Right lobe of liver (tissue), 6 donors: ENCODE measurements around the gene FBXO9. TPM values are rescaled to one million over a fixed set of nuclear protein-coding genes. Genes with fewer than 3 reads are reported as not detected.
A peak's percentile ranks its signal among the peaks of the same experiment; 100 is the strongest.
"Not testable (repeated sequence)": the region's sequence is repeated elsewhere in the genome, so short reads cannot be mapped to it uniquely, and the experiment has no call there.

Experiments used
- ATAC-seq, 4 donors: fragments of 200-7000 bp; cut with Tn5 transposase; one replicate each; pipeline ENCODE4 v1.9.1; 2020; ENCODE audit warnings: mild to moderate bottlenecking in 4 of 4, moderate library complexity in 4 of 4
- DNase-seq, 3 donors: peaks; one replicate each; pipeline ENCODE4 v3.0.0-alpha.2; 2020
- H3K27ac ChIP-seq, 3 donors: fragments of 200-600 bp; one replicate each; pipeline ENCODE4 v1.8.0; 2022
- H3K27me3 ChIP-seq, 2 donors: fragments of 200-600 bp; one replicate each; pipeline ENCODE4 v1.8.0; 2022
- H3K36me3 ChIP-seq, 4 donors: fragments of 200-600 bp; sonication (generic) in 1 of 4; one replicate each; pipeline versions ENCODE4 v1.5.1 to v1.8.0; 2017 to 2022; ENCODE audit warnings: control low read depth in 1 of 4
- H3K4me1 ChIP-seq, 4 donors: fragments of 200-600 bp; sonication (generic) in 1 of 4; one replicate each; pipeline versions ENCODE4 v1.5.1 to v1.8.0; 2017 to 2022; ENCODE audit warnings: control low read depth in 1 of 4
- H3K4me3 ChIP-seq, 3 donors: fragments of 200-600 bp; one replicate each; pipeline ENCODE4 v1.8.0; 2022
- H3K9me3 ChIP-seq, 4 donors: fragments of 200-600 bp; sonication (generic) in 1 of 4; one replicate each; pipeline versions ENCODE4 v1.5.1 to v1.8.0; 2017 to 2022; ENCODE audit warnings: control low read depth in 1 of 4
- CTCF ChIP-seq, 4 donors: fragments of 200-600 bp in 3 of 4; fragments of 450-650 bp in 1 of 4; IDR thresholded peaks; one replicate each; pipeline versions ENCODE4 v1.5.1 to v1.8.0; 2016 to 2022; ENCODE audit warnings: antibody characterized with exemption in 4 of 4, mild to moderate bottlenecking in 2 of 4
- POLR2A ChIP-seq: fragments of 450-650 bp; IDR thresholded peaks from one replicate; pipeline ENCODE4 v1.6.1; 2017; ENCODE audit warnings: antibody characterized with exemption, mild to moderate bottlenecking
- WGBS: methylation state at CpG from one replicate; pipeline ENCODE4 v1.1.6; 2018; ENCODE audit warnings: low coverage, low lambda C conversion rate; ENCODE audit not compliant: insufficient coverage; ENCODE audit errors: missing lambda C conversion rate; 5-methylcytosine and 5-hydroxymethylcytosine counted together
- intact Hi-C, 2 donors: fragments of 100-400 bp; cut with DNase I; formaldehyde crosslinking; loops; one replicate each; pipeline versions ENCODE4 v1.11.2 to v1.14.1; 2022
- total RNA-seq, 6 experiments: library from RNA; depleted of rRNA in 2 of 6; stranded (reverse); fragments of >200 nt in 2 of 6; fragmentation: NEBNext Ultra II Directional in 3 of 6; extraction: Animal tissue kit (Norgen Biotek cat#: 25700) in 3 of 6; gene quantifications; one replicate each; pipeline versions ENCODE4 v1.1.0 to v1.2.4, GENCODE V29; 2016 to 2023
- donor health status: DM: no; HTN: yes; CAD: no.
- donor health status: DM: no; HTN: no; CAD: no.
- donor health status: DM: no; HTN: no; CAD: no.
- donor health status: DM: no; HTN: yes; CAD: no.
- donor health status: DM: no; HTN: yes; CAD: no.

FBXO9 gene
- total RNA-seq, 6 experiments from 2014 or later: 24.6 to 78.7 (median 54.1) TPM

- no peak overlapping the region for H3K27ac ChIP-seq
- intact Hi-C loops: no loop called here
- DNase-seq: no peak
- peaks cover 0 to 10% (median 3%) of the 10 kb centered on the region in 4 donors for H3K4me1 ChIP-seq
- no peak for ATAC-seq
- H3K36me3 ChIP-seq: peaks cover 0 to 2% (median 0%) of the 10 kb centered on the region in 4 donors
- no peak for TF ChIP-seq POLR2A
- no peak overlapping the region for H3K4me3 ChIP-seq
- WGBS: 91% methylated on average over 1 of the region's 1 CpG
- H3K27me3 ChIP-seq: no peaks in the 10 kb centered on the region
- H3K9me3 ChIP-seq: no peaks in the 10 kb centered on the region
These were observed 19.1 kb upstream of the FBXO9 start for GRCh38 chr6:53045891-53046673.

DNA sequence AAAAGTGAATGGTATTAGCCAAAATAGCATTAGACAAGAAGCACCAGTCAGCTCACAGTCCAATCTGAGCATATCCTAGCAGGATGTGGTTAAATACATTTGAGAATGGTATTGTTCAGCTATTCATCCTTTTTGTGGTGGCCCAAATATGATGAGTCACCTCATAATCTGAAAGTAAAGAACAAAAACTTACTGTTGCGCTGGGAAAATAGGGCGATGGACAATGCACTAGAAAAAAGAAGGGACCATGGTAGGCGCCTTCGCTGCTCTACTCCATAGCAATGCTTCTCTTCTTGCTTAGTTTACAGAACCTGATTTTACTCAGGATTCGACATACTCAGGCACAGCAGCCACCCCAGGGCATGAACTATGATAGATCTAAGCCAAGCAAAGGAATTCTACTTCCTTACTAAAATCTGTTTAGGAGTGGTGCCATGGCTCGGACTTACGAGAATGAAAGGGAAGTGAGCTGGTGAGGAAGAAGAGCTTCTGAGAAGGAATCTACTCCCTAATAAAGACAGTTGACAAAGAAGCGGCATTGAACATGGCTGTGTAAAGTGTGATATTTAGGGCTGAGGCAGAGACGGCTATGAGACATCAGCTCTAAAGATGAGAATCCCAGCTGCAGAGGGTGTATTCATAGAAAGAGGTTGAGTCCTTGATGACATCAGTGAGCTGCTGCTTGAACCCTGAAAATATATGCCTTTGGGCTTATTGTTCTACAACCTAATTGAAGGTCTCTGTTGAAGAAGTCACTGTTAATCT, 16.6 kb upstream of the FBXO9 start:
- intact Hi-C loops: no loop called here
- no peaks in the 10 kb centered on the region for H3K36me3 ChIP-seq
- no peak for DNase-seq
- no peaks in the 10 kb centered on the region for H3K9me3 ChIP-seq
- WGBS: 70% methylated on average over 9 of the region's 9 CpGs
- H3K4me1 ChIP-seq: no peaks in the 10 kb centered on the region
- H3K4me3 ChIP-seq: no peak overlapping the region
- TF ChIP-seq CTCF (IDR thresholded peaks at IDR 0.05) (no peak), POLR2A (no peak)
- H3K27me3 ChIP-seq: no peaks in the 10 kb centered on the region
- peak in 2 of 4 donors; percentile 26 to 32 for ATAC-seq
- no peak overlapping the region for H3K27ac ChIP-seq

GRCh38 chr6:53049415-53049814, 15.8 kb upstream of the FBXO9 start:
- no peak overlapping the region for H3K4me3 ChIP-seq
- no peaks in the 10 kb centered on the region for H3K36me3 ChIP-seq
- H3K27ac ChIP-seq: no peak overlapping the region
- DNase-seq (no peak), ATAC-seq (no peak)
- H3K27me3 ChIP-seq: no peaks in the 10 kb centered on the region
- 82% methylated on average over 1 of the region's 1 CpG for WGBS
- H3K4me1 ChIP-seq: no peaks in the 10 kb centered on the region
- intact Hi-C loops: no loop called here
- TF ChIP-seq POLR2A (no peak), CTCF (IDR thresholded peaks at IDR 0.05) (no peak)
- no peaks in the 10 kb centered on the region for H3K9me3 ChIP-seq

GRCh38 chr6:53052152-53052551, 13.1 kb upstream of the FBXO9 start:
- H3K4me3 ChIP-seq, intact Hi-C loops, DNase-seq, H3K9me3 ChIP-seq, H3K27me3 ChIP-seq, H3K36me3 ChIP-seq, ATAC-seq, H3K27ac ChIP-seq: not testable (repeated sequence)
- WGBS: 94% methylated on average over 2 of the region's 3 CpGs
- peaks cover 0 to 20% (median 7%) of the 10 kb centered on the region in 4 donors for H3K4me1 ChIP-seq

DNA sequence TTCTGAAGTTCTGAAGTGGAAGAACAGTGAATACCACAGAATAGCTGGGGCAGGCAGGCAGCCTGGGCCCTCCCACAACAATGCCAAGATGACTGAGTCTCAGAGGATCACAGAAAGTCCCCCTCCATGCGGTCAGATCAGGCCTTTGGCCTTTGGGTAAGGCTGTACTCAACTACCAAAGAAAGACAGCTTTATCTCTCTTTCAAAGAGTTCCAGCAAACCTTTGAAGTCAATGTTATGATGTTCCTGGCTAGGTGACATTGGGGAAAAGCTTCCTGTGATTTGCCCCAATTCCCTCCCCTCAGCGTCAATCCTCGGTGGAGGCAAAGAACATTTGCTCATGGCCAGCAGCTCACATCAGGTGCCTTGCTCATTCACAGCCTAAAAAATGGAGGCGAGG, 10.7 kb upstream of the FBXO9 start:
- no peaks in the 10 kb centered on the region for H3K27me3 ChIP-seq
- intact Hi-C loops: no loop called here
- peaks cover 0 to 30% (median 11%) of the 10 kb centered on the region in 4 donors for H3K4me1 ChIP-seq
- H3K27ac ChIP-seq: no peak overlapping the region
- H3K4me3 ChIP-seq: no peak overlapping the region
- no peaks in the 10 kb centered on the region for H3K9me3 ChIP-seq
- ATAC-seq: no peak
- no peak for DNase-seq
- TF ChIP-seq POLR2A (no peak), CTCF (IDR thresholded peaks at IDR 0.05) (no peak)
- 78% methylated on average over 4 of the region's 4 CpGs for WGBS
- no peaks in the 10 kb centered on the region for H3K36me3 ChIP-seq
